ENCODE results near the gene KLK15. TPM values are rescaled to one million over a fixed set of nuclear protein-coding genes. Genes with fewer than 3 reads are reported as not detected.

Gene KLK15
- total RNA-seq, 1 experiment from 2014 or later = not detected

GRCh38 chr19:50854636-50855410 lies 21.4 kb upstream of the KLK15 start, which contains the start of gene KLK3:
Gene KLK3, plus strand, starts transcription at chr19:50854915. Its CDS starts 41 bp downstream, at chr19:50854956.
- TF ChIP-seq, protein P1, sequence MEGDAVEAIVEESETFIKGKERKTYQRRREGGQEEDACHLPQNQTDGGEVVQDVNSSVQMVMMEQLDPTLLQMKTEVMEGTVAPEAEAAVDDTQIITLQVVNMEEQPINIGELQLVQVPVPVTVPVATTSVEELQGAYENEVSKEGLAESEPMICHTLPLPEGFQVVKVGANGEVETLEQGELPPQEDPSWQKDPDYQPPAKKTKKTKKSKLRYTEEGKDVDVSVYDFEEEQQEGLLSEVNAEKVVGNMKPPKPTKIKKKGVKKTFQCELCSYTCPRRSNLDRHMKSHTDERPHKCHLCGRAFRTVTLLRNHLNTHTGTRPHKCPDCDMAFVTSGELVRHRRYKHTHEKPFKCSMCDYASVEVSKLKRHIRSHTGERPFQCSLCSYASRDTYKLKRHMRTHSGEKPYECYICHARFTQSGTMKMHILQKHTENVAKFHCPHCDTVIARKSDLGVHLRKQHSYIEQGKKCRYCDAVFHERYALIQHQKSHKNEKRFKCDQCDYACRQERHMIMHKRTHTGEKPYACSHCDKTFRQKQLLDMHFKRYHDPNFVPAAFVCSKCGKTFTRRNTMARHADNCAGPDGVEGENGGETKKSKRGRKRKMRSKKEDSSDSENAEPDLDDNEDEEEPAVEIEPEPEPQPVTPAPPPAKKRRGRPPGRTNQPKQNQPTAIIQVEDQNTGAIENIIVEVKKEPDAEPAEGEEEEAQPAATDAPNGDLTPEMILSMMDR (IDR thresholded peaks at IDR 0.05; ENCODE audit: unreplicated experiment) = no peak
- H3K9me3 Mint-ChIP-seq (ENCODE audit: low read depth, unreplicated experiment) = no peaks in the 10 kb centered on the region
- H3K27ac Mint-ChIP-seq (ENCODE audit: unreplicated experiment) = no peak within 1 kb of the TSS

DNA sequence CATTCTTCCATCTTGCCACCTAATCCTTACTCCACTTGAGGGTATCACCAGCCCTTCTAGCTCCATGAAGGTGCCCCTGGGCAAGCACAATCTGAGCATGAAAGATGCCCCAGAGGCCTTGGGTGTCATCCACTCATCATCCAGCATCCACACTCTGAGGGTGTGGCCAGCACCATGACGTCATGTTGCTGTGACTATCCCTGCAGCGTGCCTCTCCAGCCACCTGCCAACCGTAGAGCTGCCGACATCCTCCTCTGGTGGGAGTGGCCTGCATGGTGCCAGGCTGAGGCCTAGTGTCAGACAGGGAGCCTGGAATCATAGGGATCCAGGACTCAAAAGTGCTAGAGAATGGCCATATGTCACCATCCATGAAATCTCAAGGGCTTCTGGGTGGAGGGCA lies 18.2 kb upstream of the KLK15 start:
- H3K9me3 Mint-ChIP-seq (ENCODE audit: low read depth, unreplicated experiment) = no peaks in the 10 kb centered on the region
- DNase-seq = no peak
- H3K36me3 Mint-ChIP-seq (ENCODE audit: insufficient read depth, unreplicated experiment) = no peaks in the 10 kb centered on the region
- TF ChIP-seq, protein P1 (IDR thresholded peaks at IDR 0.05; ENCODE audit: unreplicated experiment) = no peak
- H3K27me3 Mint-ChIP-seq (ENCODE audit: unreplicated experiment) = peaks cover 52% of the 10 kb centered on the region
- intact Hi-C loops (cut with micrococcal nuclease; ENCODE audit: unreplicated experiment) = no loop called here
- CTCF ChIA-PET = no interaction called here
- H3K4me1 Mint-ChIP-seq (ENCODE audit: low read depth, unreplicated experiment) = no peaks in the 10 kb centered on the region
- no peak overlapping the region for H3K27ac Mint-ChIP-seq (ENCODE audit: unreplicated experiment)
- no peak overlapping the region for H3K4me3 Mint-ChIP-seq (ENCODE audit: low read depth, unreplicated experiment)
- no TSS peak for BruUV-seq (replicated peaks)

More at GRCh38 chr19:50854636-50855410, 21.4 kb upstream of the KLK15 start, which contains the start of gene KLK3:
- H3K4me3 Mint-ChIP-seq (ENCODE audit: low read depth, unreplicated experiment) = no peak within 1 kb of the TSS
- no peaks in the 10 kb centered on the region for H3K36me3 Mint-ChIP-seq (ENCODE audit: insufficient read depth, unreplicated experiment)
- CTCF ChIA-PET = no interaction called here
- DNase-seq = no peak
- H3K27me3 Mint-ChIP-seq (ENCODE audit: unreplicated experiment) = peaks cover 32% of the 10 kb centered on the region
- intact Hi-C loops (cut with micrococcal nuclease; ENCODE audit: unreplicated experiment) = no loop called here
- no TSS peak for BruUV-seq (replicated peaks)
- no peaks in the 10 kb centered on the region for H3K4me1 Mint-ChIP-seq (ENCODE audit: low read depth, unreplicated experiment)

DNA sequence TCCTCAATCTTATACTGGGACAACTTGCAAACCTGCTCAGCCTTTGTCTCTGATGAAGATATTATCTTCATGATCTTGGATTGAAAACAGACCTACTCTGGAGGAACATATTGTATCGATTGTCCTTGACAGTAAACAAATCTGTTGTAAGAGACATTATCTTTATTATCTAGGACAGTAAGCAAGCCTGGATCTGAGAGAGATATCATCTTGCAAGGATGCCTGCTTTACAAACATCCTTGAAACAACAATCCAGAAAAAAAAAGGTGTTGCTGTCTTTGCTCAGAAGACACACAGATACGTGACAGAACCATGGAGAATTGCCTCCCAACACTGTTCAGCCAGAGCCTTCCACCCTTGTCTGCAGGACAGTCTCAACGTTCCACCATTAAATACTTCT lies 17.4 kb upstream of the KLK15 start:
- H3K9me3 Mint-ChIP-seq (ENCODE audit: low read depth, unreplicated experiment) = no peaks in the 10 kb centered on the region

GRCh38 chr19:50844296-50844935 lies 11.0 kb upstream of the KLK15 start:
- Mint-ChIP-seq H3K27me3 (ENCODE audit: unreplicated experiment) (peaks cover 81% of the 10 kb centered on the region), H3K4me3 (ENCODE audit: low read depth, unreplicated experiment) (no peak overlapping the region), H3K9me3 (ENCODE audit: low read depth, unreplicated experiment) (no peaks in the 10 kb centered on the region), H3K36me3 (ENCODE audit: insufficient read depth, unreplicated experiment) (no peaks in the 10 kb centered on the region), H3K4me1 (ENCODE audit: low read depth, unreplicated experiment) (peaks cover 8% of the 10 kb centered on the region), H3K27ac (ENCODE audit: unreplicated experiment) (no peak overlapping the region)
- BruUV-seq (replicated peaks) = no TSS peak
- intact Hi-C loops (cut with micrococcal nuclease; ENCODE audit: unreplicated experiment) = no loop called here
- CTCF ChIA-PET = no interaction called here
- TF ChIP-seq, protein P1 (IDR thresholded peaks at IDR 0.05; ENCODE audit: unreplicated experiment) = no peak
- no peak for DNase-seq

More for the DNA sequence above, 17.4 kb upstream of the KLK15 start:
- CTCF ChIA-PET = no interaction called here
- no peaks in the 10 kb centered on the region for H3K4me1 Mint-ChIP-seq (ENCODE audit: low read depth, unreplicated experiment)
- no peak overlapping the region for H3K4me3 Mint-ChIP-seq (ENCODE audit: low read depth, unreplicated experiment)
- H3K27ac Mint-ChIP-seq (ENCODE audit: unreplicated experiment) = no peak overlapping the region
- H3K36me3 Mint-ChIP-seq (ENCODE audit: insufficient read depth, unreplicated experiment) = no peaks in the 10 kb centered on the region
- DNase-seq = no peak
- peaks cover 54% of the 10 kb centered on the region for H3K27me3 Mint-ChIP-seq (ENCODE audit: unreplicated experiment)
- TF ChIP-seq, protein P1 (IDR thresholded peaks at IDR 0.05; ENCODE audit: unreplicated experiment) = no peak
- intact Hi-C loops (cut with micrococcal nuclease; ENCODE audit: unreplicated experiment) = no loop called here
- no TSS peak for BruUV-seq (replicated peaks)

Data from Calu3 (cell line).